Nephron progenitor cell (in vitro differentiated cells): Measurements from ENCODE around the gene RPRD2.

Experiments
- DNase-seq: peaks from one replicate; pipeline ENCODE4 v3.0.0; 2021
- H3K27ac Mint-ChIP-seq: 2 replicates; pipeline ENCODE4 v1.8.0; 2021; ENCODE audit warnings: mild to moderate bottlenecking, moderate library complexity, mixed read lengths
- H3K27me3 Mint-ChIP-seq: 2 replicates; pipeline ENCODE4 v1.8.0; 2021; ENCODE audit warnings: mild to moderate bottlenecking, low read depth, mixed read lengths; ENCODE audit not compliant: poor library complexity
- H3K36me3 Mint-ChIP-seq: 2 replicates; pipeline ENCODE4 v1.8.0; 2021; ENCODE audit warnings: low read depth, mixed read lengths
- H3K4me1 Mint-ChIP-seq: 2 replicates; pipeline ENCODE4 v1.8.0; 2021; ENCODE audit warnings: mixed read lengths
- H3K4me3 Mint-ChIP-seq: 2 replicates; pipeline ENCODE4 v1.8.0; 2021; ENCODE audit warnings: mild to moderate bottlenecking, moderate library complexity, mixed read lengths
- H3K9me3 Mint-ChIP-seq: 2 replicates; pipeline ENCODE4 v1.8.0; 2021; ENCODE audit warnings: mild to moderate bottlenecking, moderate library complexity, mixed read lengths
- TF ChIP-seq, protein P1 (sequence below): fragments of 200-600 bp; sonication (generic); IDR thresholded peaks from 2 replicates; pipeline ENCODE4 v1.5.0; 2021; ENCODE audit warnings: antibody characterized with exemption

The RPRD2 gene

DNA sequence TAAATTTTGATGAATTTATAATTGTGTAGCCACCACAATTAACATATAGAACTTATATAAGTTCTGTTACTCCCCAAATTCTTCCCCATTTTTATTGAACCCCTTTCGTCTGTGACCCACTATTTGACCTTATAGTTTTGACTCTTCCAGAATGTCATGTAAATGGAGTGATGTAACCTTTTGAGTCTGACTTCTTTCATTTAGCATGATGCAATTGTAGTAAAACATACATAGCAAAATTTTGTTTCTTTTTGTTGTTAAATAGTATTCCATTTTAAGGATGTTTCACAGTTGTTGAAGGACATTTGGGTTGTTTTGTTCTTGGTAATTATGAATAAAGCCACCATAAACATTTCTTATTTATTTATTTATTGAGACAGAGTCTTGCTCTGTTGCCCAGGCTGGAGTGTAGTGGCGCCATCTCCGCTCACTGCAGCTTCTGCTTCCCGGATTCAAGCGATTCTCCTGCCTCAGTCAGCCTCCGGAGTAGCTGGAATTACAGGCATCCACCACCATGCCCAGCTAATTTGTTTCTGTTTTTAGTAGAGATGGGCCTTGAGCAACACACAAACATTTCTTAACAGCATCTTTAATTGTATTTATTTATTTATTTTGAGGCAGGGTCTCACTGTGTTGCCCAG is 33.6 kb downstream of the RPRD2 start:
- H3K4me1 Mint-ChIP-seq = no peaks in the 10 kb centered on the region
- TF ChIP-seq, protein P1, sequence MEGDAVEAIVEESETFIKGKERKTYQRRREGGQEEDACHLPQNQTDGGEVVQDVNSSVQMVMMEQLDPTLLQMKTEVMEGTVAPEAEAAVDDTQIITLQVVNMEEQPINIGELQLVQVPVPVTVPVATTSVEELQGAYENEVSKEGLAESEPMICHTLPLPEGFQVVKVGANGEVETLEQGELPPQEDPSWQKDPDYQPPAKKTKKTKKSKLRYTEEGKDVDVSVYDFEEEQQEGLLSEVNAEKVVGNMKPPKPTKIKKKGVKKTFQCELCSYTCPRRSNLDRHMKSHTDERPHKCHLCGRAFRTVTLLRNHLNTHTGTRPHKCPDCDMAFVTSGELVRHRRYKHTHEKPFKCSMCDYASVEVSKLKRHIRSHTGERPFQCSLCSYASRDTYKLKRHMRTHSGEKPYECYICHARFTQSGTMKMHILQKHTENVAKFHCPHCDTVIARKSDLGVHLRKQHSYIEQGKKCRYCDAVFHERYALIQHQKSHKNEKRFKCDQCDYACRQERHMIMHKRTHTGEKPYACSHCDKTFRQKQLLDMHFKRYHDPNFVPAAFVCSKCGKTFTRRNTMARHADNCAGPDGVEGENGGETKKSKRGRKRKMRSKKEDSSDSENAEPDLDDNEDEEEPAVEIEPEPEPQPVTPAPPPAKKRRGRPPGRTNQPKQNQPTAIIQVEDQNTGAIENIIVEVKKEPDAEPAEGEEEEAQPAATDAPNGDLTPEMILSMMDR = no peak
- peaks cover 80% of the 10 kb centered on the region for H3K36me3 Mint-ChIP-seq
- DNase-seq = no peak
- no peak overlapping the region for H3K27ac Mint-ChIP-seq
- no peak overlapping the region for H3K4me3 Mint-ChIP-seq
- no peaks in the 10 kb centered on the region for H3K27me3 Mint-ChIP-seq
- peaks cover 57% of the 10 kb centered on the region for H3K9me3 Mint-ChIP-seq

DNA sequence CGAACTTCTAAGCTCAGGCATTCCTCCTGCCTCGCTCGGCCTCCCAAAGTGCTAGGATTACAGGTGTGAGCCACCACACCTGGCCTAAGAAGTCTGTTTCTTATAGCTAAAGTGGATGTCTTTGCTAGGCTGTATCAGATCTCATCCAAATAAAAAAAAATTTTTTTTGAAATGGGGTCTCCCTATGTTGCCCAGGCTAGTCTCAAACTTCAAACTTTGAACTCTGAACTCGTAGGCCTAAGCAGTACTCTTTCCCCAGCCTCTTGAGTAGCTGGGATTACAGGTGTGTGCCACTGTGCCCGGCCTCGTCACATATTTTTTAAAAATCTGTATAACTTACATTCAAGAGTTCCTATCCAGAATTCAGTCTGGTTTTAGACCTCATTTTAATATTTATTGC is 40.5 kb downstream of the RPRD2 start:
- H3K9me3 Mint-ChIP-seq = peaks cover 13% of the 10 kb centered on the region
- TF ChIP-seq, protein P1 = no peak
- H3K4me3 Mint-ChIP-seq = no peak overlapping the region
- peaks cover 4% of the 10 kb centered on the region for H3K4me1 Mint-ChIP-seq
- H3K27ac Mint-ChIP-seq = no peak overlapping the region
- H3K27me3 Mint-ChIP-seq = no peaks in the 10 kb centered on the region
- DNase-seq = no peak
- H3K36me3 Mint-ChIP-seq = peaks cover 35% of the 10 kb centered on the region

DNA sequence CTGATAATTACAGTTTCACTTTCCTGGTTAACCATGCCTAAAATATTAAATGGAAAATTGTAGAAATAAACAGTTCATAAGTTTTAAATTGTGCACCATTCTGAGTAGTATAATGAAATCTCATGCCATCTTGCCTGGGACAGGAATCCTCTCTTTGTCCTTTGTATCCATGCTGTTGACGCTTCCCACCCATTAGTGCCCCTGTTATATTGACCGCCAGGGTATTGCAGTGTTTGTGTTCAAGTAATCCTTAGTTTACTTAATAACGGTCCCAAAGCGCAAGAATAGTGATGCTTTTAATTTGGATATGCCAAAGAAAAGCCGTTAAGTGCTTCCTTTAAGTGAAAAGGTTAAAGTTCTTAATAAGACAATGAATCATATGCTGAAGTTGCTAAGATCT is 41.7 kb downstream of the RPRD2 start:
- peaks cover 34% of the 10 kb centered on the region for H3K36me3 Mint-ChIP-seq
- no peaks in the 10 kb centered on the region for H3K27me3 Mint-ChIP-seq
- peaks cover 1% of the 10 kb centered on the region for H3K9me3 Mint-ChIP-seq
- TF ChIP-seq, protein P1 = no peak
- no peak overlapping the region for H3K4me3 Mint-ChIP-seq
- H3K4me1 Mint-ChIP-seq = peaks cover 10% of the 10 kb centered on the region
- H3K27ac Mint-ChIP-seq = peak overlapping the region; percentile 6
- no peak for DNase-seq

DNA sequence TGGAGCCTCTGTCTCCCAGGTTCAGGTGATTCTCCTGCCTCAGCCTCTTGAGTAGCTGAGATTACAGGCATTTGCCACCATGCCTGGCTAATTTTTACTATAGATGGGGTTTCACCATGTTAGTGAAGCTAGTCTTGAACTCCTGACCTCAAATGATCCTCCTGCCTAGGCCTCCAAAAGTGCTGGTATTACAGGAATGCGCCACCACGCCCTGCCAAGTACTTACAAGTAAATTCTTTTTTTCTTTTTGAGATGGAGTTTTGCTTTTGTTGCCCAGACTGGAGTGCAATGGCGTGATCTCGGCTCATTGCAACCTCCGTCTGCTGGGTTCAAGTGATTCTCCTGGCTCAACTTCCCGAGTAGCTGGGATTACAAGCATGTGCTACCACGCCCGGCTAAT is 42.5 kb downstream of the RPRD2 start:
- no peak overlapping the region for H3K4me3 Mint-ChIP-seq
- no peaks in the 10 kb centered on the region for H3K27me3 Mint-ChIP-seq
- peak overlapping the region; percentile 23 for H3K27ac Mint-ChIP-seq

DNA sequence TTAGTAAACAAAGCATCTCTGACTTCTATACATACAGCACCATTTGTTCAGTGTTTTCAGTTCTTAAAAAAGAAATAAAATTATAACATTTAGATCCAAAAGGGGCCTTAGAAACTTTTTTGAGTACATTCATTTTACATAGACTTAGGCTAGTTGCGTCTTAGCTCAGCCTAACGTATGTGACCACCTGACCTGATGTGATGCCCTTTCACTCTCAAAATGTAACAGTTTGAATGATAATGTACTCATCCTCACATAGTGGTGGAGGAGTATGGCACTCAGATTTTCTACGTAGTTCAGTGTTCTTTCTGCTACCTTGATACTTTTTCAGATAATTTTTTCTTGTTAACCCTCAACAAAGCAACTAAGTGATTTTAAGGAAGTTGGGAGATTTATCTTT is 43.4 kb downstream of the RPRD2 start:
- Mint-ChIP-seq H3K36me3 (peaks cover 34% of the 10 kb centered on the region), H3K4me1 (peaks cover 10% of the 10 kb centered on the region), H3K4me3 (no peak overlapping the region), H3K27ac (peak overlapping the region; percentile 72), H3K27me3 (no peaks in the 10 kb centered on the region), H3K9me3 (no peaks in the 10 kb centered on the region)
- no peak for DNase-seq
- TF ChIP-seq, protein P1 = no peak

More for the DNA sequence above, 42.5 kb downstream of the RPRD2 start:
- DNase-seq = no peak
- TF ChIP-seq, protein P1 = no peak
- Mint-ChIP-seq H3K36me3 (peaks cover 34% of the 10 kb centered on the region), H3K4me1 (peaks cover 10% of the 10 kb centered on the region), H3K9me3 (no peaks in the 10 kb centered on the region)

DNA sequence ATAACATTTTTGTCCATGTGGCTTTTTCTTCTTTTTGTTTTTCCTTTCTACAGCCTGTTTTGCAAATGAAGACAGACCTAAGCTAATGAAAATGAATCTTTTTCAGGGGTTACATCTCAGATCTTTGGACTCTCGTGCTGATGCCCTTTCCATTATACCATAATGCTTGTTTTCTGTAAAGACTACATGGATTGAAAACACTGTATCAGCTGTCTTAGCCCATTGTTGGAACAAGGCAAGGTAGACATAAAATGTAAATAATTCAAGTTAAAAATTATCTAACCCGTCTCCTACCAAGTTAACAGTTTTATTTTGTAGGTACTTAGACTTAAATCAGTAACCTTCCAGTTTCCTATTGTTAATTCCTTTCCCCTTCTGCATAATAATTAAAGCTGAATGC is 44.9 kb downstream of the RPRD2 start:
- no peak overlapping the region for H3K4me3 Mint-ChIP-seq
- H3K27me3 Mint-ChIP-seq = no peaks in the 10 kb centered on the region
- TF ChIP-seq, protein P1 = no peak
- DNase-seq = no peak
- H3K36me3 Mint-ChIP-seq = peaks cover 26% of the 10 kb centered on the region
- no peaks in the 10 kb centered on the region for H3K9me3 Mint-ChIP-seq
- H3K27ac Mint-ChIP-seq = no peak overlapping the region
- peaks cover 10% of the 10 kb centered on the region for H3K4me1 Mint-ChIP-seq
